HG02759 (cell line): Measurements from ENCODE around the gene CCDC28B.
A peak's percentile ranks its signal among the peaks of the same experiment; 100 is the strongest.

Experiments used
- ATAC-seq: cut with Tn5 transposase; IDR thresholded peaks from one replicate; pipeline ENCODE4 v1.9.1; 2021; ENCODE audit warnings: mild to moderate bottlenecking, moderate library complexity; ENCODE audit not compliant: unreplicated experiment

CCDC28B gene

GRCh38 chr1:32249831-32250525 lies 49.6 kb downstream of the CCDC28B start:
- peak; percentile 60 for ATAC-seq

- no peak for ATAC-seq
These were observed 50.7 kb downstream of the CCDC28B start, which contains the start of gene LCK for GRCh38 chr1:32250893-32251716. TSS of gene LCK (plus strand) at chr1:32251265. CDS start at chr1:32274330, 23,065 bp downstream.
